Measurements from ENCODE around the gene CIROP. TPM values are rescaled to one million over a fixed set of nuclear protein-coding genes. Genes with fewer than 3 reads are reported as not detected.

The CIROP gene
- total RNA-seq, 1 experiment from 2014 or later, result not detected

DNA sequence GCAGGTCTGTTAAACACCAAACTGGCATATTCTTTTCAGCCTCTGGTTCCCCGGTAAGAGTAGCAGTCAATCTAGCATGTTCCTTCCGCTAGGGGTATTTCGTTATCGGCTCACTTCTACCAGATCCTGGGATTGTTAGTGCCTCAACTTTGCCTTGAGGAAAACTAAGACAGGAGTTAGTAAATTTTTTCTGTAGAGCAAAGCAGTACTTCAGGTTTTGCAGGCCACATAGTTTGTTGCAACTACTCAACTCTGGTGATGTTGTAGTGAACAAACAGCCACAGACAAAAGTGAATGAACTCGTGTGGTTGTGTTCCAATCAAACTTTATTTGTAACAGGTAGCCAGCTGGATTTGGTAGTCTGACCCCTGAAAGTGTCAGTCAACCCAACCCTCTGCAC, 41.2 kb downstream of the CIROP start:
- H3K27me3 Mint-ChIP-seq (ENCODE audit: insufficient read depth, unreplicated experiment), result no peaks in the 10 kb centered on the region
- peaks cover 99% of the 10 kb centered on the region for H3K36me3 Mint-ChIP-seq (ENCODE audit: insufficient read depth, unreplicated experiment)
- H3K4me3 ChIP-seq (ENCODE audit: low read depth, low read length), result no peak overlapping the region
- H3K4me3 Mint-ChIP-seq (ENCODE audit: unreplicated experiment), result no peak overlapping the region
- intact Hi-C loops (cut with micrococcal nuclease; ENCODE audit: unreplicated experiment), result no loop called here
- H3K4me1 Mint-ChIP-seq (ENCODE audit: low read depth, unreplicated experiment), result peaks cover 15% of the 10 kb centered on the region
- POLR2A ChIA-PET, result no interaction called here
- CTCF ChIA-PET, result interaction anchor here (1.7 kb wide), 1 partner anchor 31 kb away, joined by 3 read pairs; the partner anchor contains the start of genes ACIN1 and C14orf119
- TF ChIP-seq, protein P1, sequence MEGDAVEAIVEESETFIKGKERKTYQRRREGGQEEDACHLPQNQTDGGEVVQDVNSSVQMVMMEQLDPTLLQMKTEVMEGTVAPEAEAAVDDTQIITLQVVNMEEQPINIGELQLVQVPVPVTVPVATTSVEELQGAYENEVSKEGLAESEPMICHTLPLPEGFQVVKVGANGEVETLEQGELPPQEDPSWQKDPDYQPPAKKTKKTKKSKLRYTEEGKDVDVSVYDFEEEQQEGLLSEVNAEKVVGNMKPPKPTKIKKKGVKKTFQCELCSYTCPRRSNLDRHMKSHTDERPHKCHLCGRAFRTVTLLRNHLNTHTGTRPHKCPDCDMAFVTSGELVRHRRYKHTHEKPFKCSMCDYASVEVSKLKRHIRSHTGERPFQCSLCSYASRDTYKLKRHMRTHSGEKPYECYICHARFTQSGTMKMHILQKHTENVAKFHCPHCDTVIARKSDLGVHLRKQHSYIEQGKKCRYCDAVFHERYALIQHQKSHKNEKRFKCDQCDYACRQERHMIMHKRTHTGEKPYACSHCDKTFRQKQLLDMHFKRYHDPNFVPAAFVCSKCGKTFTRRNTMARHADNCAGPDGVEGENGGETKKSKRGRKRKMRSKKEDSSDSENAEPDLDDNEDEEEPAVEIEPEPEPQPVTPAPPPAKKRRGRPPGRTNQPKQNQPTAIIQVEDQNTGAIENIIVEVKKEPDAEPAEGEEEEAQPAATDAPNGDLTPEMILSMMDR (IDR thresholded peaks at IDR 0.05; ENCODE audit: insufficient read depth in 1 of 2, low read depth in 1 of 2, low read length in 1 of 2, severe bottlenecking in 1 of 2, unreplicated experiment in 1 of 2), result no peak
- no TSS peak for BruUV-seq (replicated peaks)
- DNase-seq, result no peak
- H3K27me3 ChIP-seq (replicated peaks; ENCODE audit: control insufficient read depth, insufficient read depth, low read length), result no peaks in the 10 kb centered on the region
- H3K4me1 ChIP-seq, result peaks cover 16% of the 10 kb centered on the region
- peak overlapping the region; percentile 75 for H3K27ac Mint-ChIP-seq (ENCODE audit: unreplicated experiment)
- no peaks in the 10 kb centered on the region for H3K9me3 Mint-ChIP-seq (ENCODE audit: unreplicated experiment)
- H3K9me3 ChIP-seq, result no peaks in the 10 kb centered on the region
- peaks cover 14% of the 10 kb centered on the region for H3K36me3 ChIP-seq (ENCODE audit: control insufficient read depth, insufficient read depth, low read length)

DNA sequence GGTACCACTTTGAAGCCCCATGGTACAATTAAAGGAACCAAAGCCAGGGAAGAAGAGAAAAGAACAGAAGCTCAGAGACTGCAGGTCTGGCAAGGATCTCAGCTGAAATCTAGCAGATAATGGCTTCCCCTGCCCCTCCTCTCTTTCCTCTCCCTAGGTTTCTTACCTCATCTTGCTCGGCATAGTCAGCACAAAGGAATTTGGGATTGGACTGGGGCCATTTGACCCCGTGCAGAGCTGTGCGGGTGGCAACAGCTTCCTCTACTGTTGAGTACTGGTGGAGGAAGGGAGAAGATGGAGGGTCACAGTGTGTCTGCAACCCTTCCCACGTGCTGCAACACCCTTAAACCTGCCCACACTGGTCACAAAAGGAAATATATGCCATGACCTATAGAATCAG, 42.8 kb downstream of the CIROP start:
- BruUV-seq (replicated peaks), result no TSS peak
- Mint-ChIP-seq H3K36me3 (ENCODE audit: insufficient read depth, unreplicated experiment) (peaks cover 96% of the 10 kb centered on the region), H3K9me3 (ENCODE audit: unreplicated experiment) (no peaks in the 10 kb centered on the region), H3K27ac (ENCODE audit: unreplicated experiment) (no peak overlapping the region), H3K27me3 (ENCODE audit: insufficient read depth, unreplicated experiment) (no peaks in the 10 kb centered on the region), H3K4me1 (ENCODE audit: low read depth, unreplicated experiment) (peaks cover 17% of the 10 kb centered on the region), H3K4me3 (ENCODE audit: unreplicated experiment) (no peak overlapping the region)
- Histone ChIP-seq H3K4me3 (ENCODE audit: low read depth, low read length) (no peak overlapping the region), H3K9me3 (no peaks in the 10 kb centered on the region), H3K4me1 (peaks cover 16% of the 10 kb centered on the region), H3K27me3 (replicated peaks; ENCODE audit: control insufficient read depth, insufficient read depth, low read length) (no peaks in the 10 kb centered on the region), H3K36me3 (ENCODE audit: control insufficient read depth, insufficient read depth, low read length) (peaks cover 7% of the 10 kb centered on the region)
- DNase-seq, result peak; percentile 54 to 64
- ChIA-PET POLR2A (interaction anchor here (1.4 kb wide), 1 partner anchor 33 kb away, joined by 10 read pairs; the partner anchor contains the start of genes ACIN1 and C14orf119), CTCF (interaction anchor here (0.5 to 1.7 kb wide), 10 partner anchors 9 to 127 kb away, joined by 3 to 15 read pairs (median 4); partner anchors contain the start of genes ACIN1 and C14orf119)
- TF ChIP-seq, protein P1 (IDR thresholded peaks at IDR 0.05; ENCODE audit: insufficient read depth in 1 of 2, low read depth in 1 of 2, low read length in 1 of 2, severe bottlenecking in 1 of 2, unreplicated experiment in 1 of 2), result no peak
- intact Hi-C loops (cut with micrococcal nuclease; ENCODE audit: unreplicated experiment), result no loop called here

DNA sequence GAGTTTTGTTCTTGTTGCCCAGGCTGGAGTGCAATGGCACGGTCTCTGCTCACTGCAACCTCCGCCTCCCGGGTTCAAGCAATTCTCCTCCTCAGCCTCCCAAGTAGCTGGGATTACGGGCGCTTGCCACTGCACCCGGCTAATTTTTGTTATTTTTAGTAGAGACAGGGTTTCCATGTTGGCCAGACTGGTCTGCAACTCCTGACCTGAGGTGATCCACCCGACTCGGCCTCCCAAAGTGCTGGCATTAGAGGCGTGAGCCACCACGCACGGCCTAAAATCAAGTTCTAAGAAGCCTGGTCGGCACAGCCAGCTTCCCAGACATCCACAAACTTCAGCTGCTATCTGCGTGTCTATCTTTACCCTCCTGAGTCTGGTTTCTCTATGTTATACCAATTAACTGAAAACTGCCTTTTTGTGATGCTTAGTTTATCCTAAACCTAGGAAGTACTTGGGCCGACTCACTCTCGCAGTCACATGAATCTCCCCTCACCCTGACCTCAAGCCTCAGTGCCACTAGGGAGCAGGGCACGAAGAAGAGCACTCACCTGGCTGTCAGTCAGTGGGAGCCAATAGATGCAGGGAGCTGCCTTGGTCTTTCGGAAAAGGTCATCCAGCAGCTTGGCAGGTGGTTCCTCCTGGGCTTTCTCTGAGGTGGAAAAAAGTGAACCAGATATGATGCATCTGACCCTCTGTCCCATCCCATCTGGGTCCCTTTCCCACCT, 44.1 kb downstream of the CIROP start:
- no peak for DNase-seq
- Mint-ChIP-seq H3K4me1 (ENCODE audit: low read depth, unreplicated experiment) (peaks cover 30% of the 10 kb centered on the region), H3K9me3 (ENCODE audit: unreplicated experiment) (no peaks in the 10 kb centered on the region), H3K4me3 (ENCODE audit: unreplicated experiment) (no peak overlapping the region), H3K27me3 (ENCODE audit: insufficient read depth, unreplicated experiment) (no peaks in the 10 kb centered on the region), H3K36me3 (ENCODE audit: insufficient read depth, unreplicated experiment) (peaks cover 88% of the 10 kb centered on the region), H3K27ac (ENCODE audit: unreplicated experiment) (no peak overlapping the region)
- no peaks in the 10 kb centered on the region for H3K27me3 ChIP-seq (replicated peaks; ENCODE audit: control insufficient read depth, insufficient read depth, low read length)
- no peak overlapping the region for H3K4me3 ChIP-seq (ENCODE audit: low read depth, low read length)
- CTCF ChIA-PET, result interaction anchor here (1.0 to 4.2 kb wide), 5 partner anchors 8 to 74 kb away, joined by 3 to 57 read pairs (median 8); partner anchors contain the start of genes ACIN1 and C14orf119
- H3K4me1 ChIP-seq, result peaks cover 23% of the 10 kb centered on the region
- intact Hi-C loops (cut with micrococcal nuclease; ENCODE audit: unreplicated experiment), result no loop called here
- H3K9me3 ChIP-seq, result no peaks in the 10 kb centered on the region
- TF ChIP-seq, protein P1 (IDR thresholded peaks at IDR 0.05; ENCODE audit: insufficient read depth in 1 of 2, low read depth in 1 of 2, low read length in 1 of 2, severe bottlenecking in 1 of 2, unreplicated experiment in 1 of 2), result no peak
- BruUV-seq (replicated peaks), result no TSS peak
- peaks cover 7% of the 10 kb centered on the region for H3K36me3 ChIP-seq (ENCODE audit: control insufficient read depth, insufficient read depth, low read length)
- POLR2A ChIA-PET, result no interaction called here
